K562 (cell line): Measurements from ENCODE around the gene TMEM214. TPM values are rescaled to one million over a fixed set of nuclear protein-coding genes. Genes with fewer than 3 reads are reported as not detected.

Experiments
- ATAC-seq: fragments of 200-7000 bp; cut with Tn5 transposase; 3 replicates; pipeline ENCODE4 v1.9.1; 2020; ENCODE audit warnings: moderate library complexity
- BruUV-seq: library from RNA; stranded (reverse); fragments of 400-500 nt; replicated peaks from 2 replicates; lab custom pipeline; 2021; lab: Mats Ljungman, UMichigan
- CTCF ChIA-PET: fragments of 300-600 bp; formaldehyde crosslinking; extraction: SDS; loops from one replicate; lab custom pipeline; 2021; ENCODE audit warnings: low intra/inter-chr PET ratio; lab: Yijun Ruan, JAX
- POLR2A ChIA-PET: fragments of 300-600, 350-650 bp; sonication (Branson Sonifier 250); formaldehyde crosslinking; extraction: SDS; loops from one replicate; lab custom pipeline; 2021; ENCODE audit warnings: antibody characterized with exemption, inconsistent platforms; lab: Yijun Ruan, JAX
- DNase-seq, 4 experiments: peaks; one replicate each; pipeline versions ENCODE4 v3.0.0 to v3.0.0-alpha.2; 2011 to 2018; ENCODE audit warnings: low spot score in 3 of 4, mixed read lengths in 3 of 4; ENCODE audit errors: extremely low read depth in 1 of 4
- FAIRE-seq: peaks from 2 replicates; lab custom pipeline; 2011; peaks lifted over from hg19 to GRCh38; lab: Jason Lieb, UNC
- H2AFZ ChIP-seq: 2 replicates; pipeline ENCODE4 v1.6.0; 2011; ENCODE audit warnings: low read depth, low read length, control low read depth, inconsistent platforms
- H3K27ac ChIP-seq: fragments of 200-600 bp; 3 replicates; pipeline ENCODE4 v1.8.0; 2011; ENCODE audit warnings: low read depth, mild to moderate bottlenecking, control low read depth, inconsistent platforms, low read length, moderate library complexity, mixed read lengths; ENCODE audit errors: extremely low read depth
- H3K27me3 ChIP-seq, 2 experiments: fragments of 300-600 bp in 1 of 2; 2 replicates in 1 of 2; 3 replicates in 1 of 2; pipeline versions ENCODE4 v1.6.0 to v1.8.0; 2011; ENCODE audit warnings: inconsistent platforms in 2 of 2, low read length in 2 of 2, mild to moderate bottlenecking in 1 of 2, mixed read lengths in 1 of 2, moderate library complexity in 1 of 2; ENCODE audit not compliant: control insufficient read depth in 2 of 2, insufficient read depth in 2 of 2
- H3K36me3 ChIP-seq: fragments of 300-600 bp; 3 replicates; pipeline ENCODE4 v1.8.0; 2011; ENCODE audit warnings: mild to moderate bottlenecking, low read length, inconsistent platforms; ENCODE audit not compliant: control insufficient read depth, insufficient read depth
- H3K4me1 ChIP-seq, 2 experiments: fragments of 200-600 bp in 1 of 2; replicated peaks in 1 of 2; 2 replicates in 1 of 2; 3 replicates in 1 of 2; pipeline versions ENCODE4 v1.5.1 to v1.8.0; 2011; ENCODE audit warnings: inconsistent platforms in 2 of 2, low read length in 2 of 2, mild to moderate bottlenecking in 1 of 2, mixed read lengths in 1 of 2, moderate library complexity in 1 of 2; ENCODE audit not compliant: control insufficient read depth in 2 of 2, insufficient read depth in 2 of 2
- H3K4me2 ChIP-seq: 2 replicates; pipeline ENCODE4 v1.6.1; 2011; ENCODE audit warnings: low read length, control low read depth, inconsistent platforms, mixed read lengths; ENCODE audit not compliant: insufficient read depth
- H3K4me3 ChIP-seq: fragments of 200-600 bp; sonication (generic), shearing (Covaris generic); 2 replicates; pipeline ENCODE4 v1.5.1; 2016; ENCODE audit warnings: control low read depth, inconsistent platforms
- H3K79me2 ChIP-seq: fragments of 200-600 bp; 3 replicates; pipeline ENCODE4 v1.8.0; 2011; ENCODE audit warnings: low read length, inconsistent platforms; ENCODE audit not compliant: control insufficient read depth, insufficient read depth
- H3K9ac ChIP-seq, 2 experiments: 2 replicates each; pipeline versions ENCODE4 v1.6.0 to v1.6.1; 2011; ENCODE audit warnings: low read depth in 2 of 2, low read length in 2 of 2, control low read depth in 1 of 2, inconsistent platforms in 1 of 2, mild to moderate bottlenecking in 1 of 2, mixed read lengths in 1 of 2; ENCODE audit not compliant: insufficient read depth in 1 of 2
- H3K9me1 ChIP-seq: one replicate; pipeline ENCODE4 v1.6.0; 2011; ENCODE audit warnings: inconsistent platforms, mild to moderate bottlenecking, low read length, moderate library complexity; ENCODE audit not compliant: control insufficient read depth, insufficient read depth
- H3K9me3 ChIP-seq: replicated peaks from 2 replicates; pipeline ENCODE4 v1.5.1; 2011; ENCODE audit warnings: low read depth, low read length, inconsistent platforms; ENCODE audit not compliant: control insufficient read depth, insufficient read depth
- H4K20me1 ChIP-seq: replicated peaks from 2 replicates; pipeline ENCODE4 v1.6.1; 2011; ENCODE audit warnings: low read length, inconsistent platforms, mixed read lengths; ENCODE audit not compliant: control insufficient read depth, insufficient read depth
- POLR2G ChIP-seq: fragments of 200-400 bp; formaldehyde crosslinking; IDR thresholded peaks from 2 replicates; pipeline ENCODE4 v1.6.1; 2017; ENCODE audit warnings: low read depth, mild to moderate bottlenecking, antibody characterized with exemption, low read length, moderate library complexity
- RBFOX2 ChIP-seq: fragments of 200-400 bp; formaldehyde crosslinking; IDR thresholded peaks from 2 replicates; pipeline ENCODE4 v1.6.1; 2017; ENCODE audit warnings: low read depth, mild to moderate bottlenecking, low read length, moderate library complexity
- RNF219 ChIP-seq: fragments of 250-450 bp; sonication (Bioruptor Pico); IDR thresholded peaks from 2 replicates; pipeline ENCODE4 v1.5.0; 2022; ENCODE audit warnings: mild to moderate bottlenecking
- WGBS: fragments of 100-300 bp; shearing (Covaris generic); methylation state at CpG from one replicate; pipeline ENCODE4 v1.1.6; 2016; ENCODE audit warnings: low coverage, mixed read lengths; ENCODE audit not compliant: insufficient coverage; ENCODE audit errors: missing lambda C conversion rate; 5-methylcytosine and 5-hydroxymethylcytosine counted together
- in situ Hi-C: fragments of 300-500 bp; cut with MboI; formaldehyde crosslinking; loops from 4 replicates; pipeline ENCODE4 v1.15.0; 2018; ENCODE audit warnings: inconsistent platforms, mixed read lengths
- intact Hi-C: fragments of 100-400 bp; cut with micrococcal nuclease; formaldehyde crosslinking; loops from 2 replicates; pipeline ENCODE4 v1.14.2; 2022
- polyA plus RNA-seq, 8 experiments: library from polyadenylated mRNA; depleted of rRNA in 4 of 8; stranded (reverse) in 5 of 8; unstranded in 3 of 8; fragments of >200 nt; fragmentation: Nextera tagmentation in 2 of 8; fragmentation: Illumina TruSeq in 1 of 8; extraction: Ambion mirVana in 2 of 8; extraction: Trizol in 1 of 8; gene quantifications; 2 replicates each; pipeline versions ENCODE4 v1.2.1 to v1.2.3, GENCODE V29; 2011 to 2014; ENCODE audit warnings: inconsistent platforms in 1 of 8, missing spikeins in 1 of 8
- total RNA-seq, 7 experiments: library from RNA; depleted of rRNA in 6 of 7; stranded (reverse); fragments of >200 nt in 6 of 7; fragmentation: Illumina TruSeq in 2 of 7; extraction: Trizol in 2 of 7; gene quantifications; 2 replicates each; pipeline versions ENCODE4 v1.2.1 to v1.2.3, GENCODE V29; 2011 to 2021; ENCODE audit warnings: low replicate concordance in 1 of 7

Gene TMEM214
- total and polyA plus RNA-seq, 9 of the 15 experiments (the other 6 are each of a cell fraction or from before 2014, with no cell fraction given), result 11.4 to 81.4 (median 44.1) TPM

GRCh38 chr2:27040282-27040681 is 7.5 kb downstream of the TMEM214 start:
- Histone ChIP-seq H4K20me1 (no peaks in the 10 kb centered on the region), H3K9me1 (peaks cover 4% of the 10 kb centered on the region), H3K79me2 (peaks cover 4% of the 10 kb centered on the region; the same call in 1 of the 3 replicates), H3K27ac (no peak overlapping the region), H3K36me3 (peaks cover 84% of the 10 kb centered on the region), H3K27me3 (no peaks in the 10 kb centered on the region), H3K4me2 (no peak overlapping the region), H2AFZ (no peak overlapping the region), H3K4me3 (no peak overlapping the region), H3K4me1 (no peaks in the 10 kb centered on the region), H3K9ac (no peak overlapping the region), H3K9me3 (no peaks in the 10 kb centered on the region)
- ATAC-seq (no peak), FAIRE-seq (no peak), DNase-seq (no peak)
- intact Hi-C loops (no loop called here), in situ Hi-C loops (no loop called here)
- WGBS, result 94% methylated on average over 8 of the region's 8 CpGs
- CTCF ChIA-PET, result no interaction called here
- TF ChIP-seq RBFOX2 (peak; percentile 58), POLR2G (0 out of 2 replicates have a peak, but pooled peaks have one; percentile 31), RNF219 (CRISPR knock-in tag) (no peak)
- POLR2A ChIA-PET, result interaction anchor here (0.8 to 1.8 kb wide), 7 partner anchors 10 to 79 kb away, joined by 3 to 8 read pairs (median 5); partner anchors contain the start of genes AGBL5, KHK and OST4
- no TSS peak for BruUV-seq
